Measurements from ENCODE around the gene NR2E3.

NR2E3 gene

GRCh38 chr15:71810256-71811035, at the start of gene NR2E3:
Gene NR2E3, plus strand, starts transcription at chr15:71810554. Its CDS starts 190 bp downstream, at chr15:71810744.
- no peak for DNase-seq (ENCODE audit: low read depth)

GRCh38 chr15:71760852-71761251, 49.5 kb upstream of the NR2E3 start:
- no peak for DNase-seq (ENCODE audit: low read depth)

GRCh38 chr15:71761649-71762048, 48.7 kb upstream of the NR2E3 start:
- no peak for DNase-seq (ENCODE audit: low read depth)

GRCh38 chr15:71768184-71768583, 42.2 kb upstream of the NR2E3 start:
- DNase-seq (ENCODE audit: low read depth), result no peak

GRCh38 chr15:71773206-71773859, 37.0 kb upstream of the NR2E3 start:
- DNase-seq (ENCODE audit: low read depth), result no peak

GRCh38 chr15:71775856-71776255, 34.5 kb upstream of the NR2E3 start:
- no peak for DNase-seq (ENCODE audit: low read depth)

- DNase-seq (ENCODE audit: low read depth), result no peak
These were observed 34.0 kb upstream of the NR2E3 start for GRCh38 chr15:71776304-71776703.

- no peak for DNase-seq (ENCODE audit: low read depth)
These were observed 33.0 kb upstream of the NR2E3 start for GRCh38 chr15:71777216-71777943.

- no peak for DNase-seq (ENCODE audit: low read depth)
These were observed 31.1 kb upstream of the NR2E3 start for GRCh38 chr15:71779073-71779797.

- DNase-seq (ENCODE audit: low read depth), result peak; percentile 29
These were observed 30.0 kb upstream of the NR2E3 start for GRCh38 chr15:71780115-71780976.

- DNase-seq (ENCODE audit: low read depth), result no peak
These were observed 29.0 kb upstream of the NR2E3 start for GRCh38 chr15:71781179-71781964.

GRCh38 chr15:71781965-71782265, 28.4 kb upstream of the NR2E3 start:
- DNase-seq (ENCODE audit: low read depth), result no peak

GRCh38 chr15:71782422-71783165, 27.8 kb upstream of the NR2E3 start:
- no peak for DNase-seq (ENCODE audit: low read depth)

- DNase-seq (ENCODE audit: low read depth), result no peak
These were observed 25.6 kb upstream of the NR2E3 start for GRCh38 chr15:71784719-71785118.

GRCh38 chr15:71785996-71786395, 24.4 kb upstream of the NR2E3 start:
- no peak for DNase-seq (ENCODE audit: low read depth)

- DNase-seq (ENCODE audit: low read depth), result no peak
These were observed 23.7 kb upstream of the NR2E3 start for GRCh38 chr15:71786673-71787072.

- no peak for DNase-seq (ENCODE audit: low read depth)
These were observed 21.4 kb upstream of the NR2E3 start for GRCh38 chr15:71788646-71789579.

GRCh38 chr15:71789616-71790015, 20.7 kb upstream of the NR2E3 start:
- DNase-seq (ENCODE audit: low read depth), result no peak

GRCh38 chr15:71790081-71790480, 20.3 kb upstream of the NR2E3 start:
- DNase-seq (ENCODE audit: low read depth), result no peak

Data from CMK (cell line).